SK-N-SH (cell line): Measurements from ENCODE around the gene SHISA2.

Experiments used
- EZH2phosphoT487 ChIP-seq: fragments of 200-600 bp; sonication (generic); IDR thresholded peaks from 2 replicates; pipeline ENCODE4 v1.6.1; 2017; ENCODE audit warnings: low read depth, mixed run types, mild to moderate bottlenecking, antibody characterized with exemption, moderate library complexity, borderline replicate concordance
- POLR2AphosphoS5 ChIP-seq: IDR thresholded peaks from 2 replicates; pipeline ENCODE4 v1.6.1; 2012; ENCODE audit warnings: low read depth, low read length
- RAD21 ChIP-seq: IDR thresholded peaks from 2 replicates; pipeline ENCODE4 v1.6.1; 2012; ENCODE audit warnings: mild to moderate bottlenecking, low read length
- USF1 ChIP-seq: IDR thresholded peaks from 2 replicates; pipeline ENCODE4 v1.4.0; 2012; ENCODE audit warnings: low read depth, borderline replicate concordance
- USF2 ChIP-seq: fragments of 150-350 bp; IDR thresholded peaks from 2 replicates; pipeline ENCODE4 v1.6.1; 2017; ENCODE audit warnings: antibody characterized with exemption, low read length, low read depth, borderline replicate concordance
- TF ChIP-seq, protein P1 (sequence below): fragments of 200-600 bp; sonication (generic); IDR thresholded peaks from 2 replicates; pipeline ENCODE4 v1.6.1; 2017; ENCODE audit warnings: antibody characterized with exemption, mild to moderate bottlenecking, moderate library complexity

DNA sequence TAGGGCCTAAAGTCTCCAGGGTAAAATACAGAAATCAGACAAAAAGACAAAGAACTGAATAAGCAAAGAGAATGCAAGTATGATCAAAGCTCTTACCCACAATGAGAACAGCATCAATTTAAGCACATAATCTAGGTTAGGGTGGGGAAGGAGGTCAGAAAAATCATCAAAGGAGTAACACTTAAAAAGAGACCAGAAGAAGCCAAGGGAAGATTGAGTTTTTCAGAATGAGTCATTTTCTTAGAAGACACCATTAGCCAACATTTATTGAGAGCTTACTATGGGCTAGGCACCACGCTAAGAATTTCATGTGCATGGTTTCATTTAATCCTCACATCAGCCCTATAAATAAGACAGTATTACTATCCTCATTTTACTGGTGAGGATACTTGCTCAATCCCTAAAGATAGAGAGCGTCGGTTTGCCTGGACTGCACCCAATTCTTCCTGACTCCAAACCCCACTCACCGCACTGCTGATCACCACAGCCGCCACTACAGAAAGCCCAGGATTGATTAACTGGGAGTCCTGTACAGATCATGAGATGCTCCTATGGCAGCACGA lies 1.7 kb upstream of the SHISA2 start:
- TF ChIP-seq EZH2phosphoT487 (no peak), USF2 (no peak), USF1 (no peak), POLR2AphosphoS5 (no peak), RAD21 (no peak)
- TF ChIP-seq, protein P1, sequence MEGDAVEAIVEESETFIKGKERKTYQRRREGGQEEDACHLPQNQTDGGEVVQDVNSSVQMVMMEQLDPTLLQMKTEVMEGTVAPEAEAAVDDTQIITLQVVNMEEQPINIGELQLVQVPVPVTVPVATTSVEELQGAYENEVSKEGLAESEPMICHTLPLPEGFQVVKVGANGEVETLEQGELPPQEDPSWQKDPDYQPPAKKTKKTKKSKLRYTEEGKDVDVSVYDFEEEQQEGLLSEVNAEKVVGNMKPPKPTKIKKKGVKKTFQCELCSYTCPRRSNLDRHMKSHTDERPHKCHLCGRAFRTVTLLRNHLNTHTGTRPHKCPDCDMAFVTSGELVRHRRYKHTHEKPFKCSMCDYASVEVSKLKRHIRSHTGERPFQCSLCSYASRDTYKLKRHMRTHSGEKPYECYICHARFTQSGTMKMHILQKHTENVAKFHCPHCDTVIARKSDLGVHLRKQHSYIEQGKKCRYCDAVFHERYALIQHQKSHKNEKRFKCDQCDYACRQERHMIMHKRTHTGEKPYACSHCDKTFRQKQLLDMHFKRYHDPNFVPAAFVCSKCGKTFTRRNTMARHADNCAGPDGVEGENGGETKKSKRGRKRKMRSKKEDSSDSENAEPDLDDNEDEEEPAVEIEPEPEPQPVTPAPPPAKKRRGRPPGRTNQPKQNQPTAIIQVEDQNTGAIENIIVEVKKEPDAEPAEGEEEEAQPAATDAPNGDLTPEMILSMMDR = no peak
